Measurements from ENCODE around the gene QRSL1.

DNA sequence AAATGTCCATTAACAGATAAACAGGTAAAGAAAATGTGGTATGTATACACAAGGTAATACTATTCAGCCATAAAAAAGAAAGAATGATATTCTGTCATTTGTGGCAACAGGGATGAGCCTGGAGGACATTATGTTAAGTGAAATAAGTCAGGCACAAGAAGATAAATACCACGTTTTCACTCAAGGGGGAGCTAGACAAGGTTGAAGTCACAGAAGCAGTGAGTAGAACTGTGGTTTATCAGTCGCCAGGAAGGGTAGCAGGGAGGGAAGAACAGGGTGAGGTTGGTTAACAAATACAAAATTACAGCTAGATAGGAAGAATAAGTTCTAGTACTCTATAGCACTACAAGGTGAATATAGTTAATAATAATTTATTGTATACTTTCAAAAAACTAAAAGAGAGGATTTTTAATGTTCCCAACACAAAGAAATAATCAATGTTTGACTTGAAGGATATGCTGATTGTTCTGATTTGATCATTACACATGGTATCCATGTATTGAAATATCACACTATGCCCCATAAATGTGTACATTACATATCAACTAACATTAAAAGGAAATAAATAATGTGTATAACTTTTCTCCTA, 21.2 kb upstream of the QRSL1 start:
- TF ChIP-seq EZH2 (IDR thresholded peaks at IDR 0.05; ENCODE audit: low read length, missing control alignments): no peak
- TF ChIP-seq, protein P1, sequence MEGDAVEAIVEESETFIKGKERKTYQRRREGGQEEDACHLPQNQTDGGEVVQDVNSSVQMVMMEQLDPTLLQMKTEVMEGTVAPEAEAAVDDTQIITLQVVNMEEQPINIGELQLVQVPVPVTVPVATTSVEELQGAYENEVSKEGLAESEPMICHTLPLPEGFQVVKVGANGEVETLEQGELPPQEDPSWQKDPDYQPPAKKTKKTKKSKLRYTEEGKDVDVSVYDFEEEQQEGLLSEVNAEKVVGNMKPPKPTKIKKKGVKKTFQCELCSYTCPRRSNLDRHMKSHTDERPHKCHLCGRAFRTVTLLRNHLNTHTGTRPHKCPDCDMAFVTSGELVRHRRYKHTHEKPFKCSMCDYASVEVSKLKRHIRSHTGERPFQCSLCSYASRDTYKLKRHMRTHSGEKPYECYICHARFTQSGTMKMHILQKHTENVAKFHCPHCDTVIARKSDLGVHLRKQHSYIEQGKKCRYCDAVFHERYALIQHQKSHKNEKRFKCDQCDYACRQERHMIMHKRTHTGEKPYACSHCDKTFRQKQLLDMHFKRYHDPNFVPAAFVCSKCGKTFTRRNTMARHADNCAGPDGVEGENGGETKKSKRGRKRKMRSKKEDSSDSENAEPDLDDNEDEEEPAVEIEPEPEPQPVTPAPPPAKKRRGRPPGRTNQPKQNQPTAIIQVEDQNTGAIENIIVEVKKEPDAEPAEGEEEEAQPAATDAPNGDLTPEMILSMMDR (conservative IDR thresholded peaks at IDR 0.05 in 1 of 2, IDR thresholded peaks at IDR 0.05 in 1 of 2; ENCODE audit: low read depth in 1 of 2, low read length in 2 of 2): peak; percentile 60 to 65
